HepG2 (cell line): ENCODE results near the gene RRP36. TPM values are rescaled to one million over a fixed set of nuclear protein-coding genes. Genes with fewer than 3 reads are reported as not detected.

ENCODE experiments used
- AHR ChIP-seq: IDR thresholded peaks from 2 replicates; pipeline ENCODE4 v1.6.1; 2018; ENCODE audit warnings: missing genetic modification reagents, missing compliant biosample characterization
- ARID2 ChIP-seq: sonication (generic); formaldehyde crosslinking; IDR thresholded peaks from 2 replicates; pipeline ENCODE4 v1.8.1; 2022; ENCODE audit warnings: mild to moderate bottlenecking, missing genetic modification reagents, borderline replicate concordance
- CBFB ChIP-seq: sonication (generic); formaldehyde crosslinking; IDR thresholded peaks from 2 replicates; pipeline ENCODE4 v1.4.0; 2020; ENCODE audit warnings: missing genetic modification reagents
- CREBL2 ChIP-seq: sonication (generic); formaldehyde crosslinking; IDR thresholded peaks from 2 replicates; pipeline ENCODE4 v1.8.1; 2023; ENCODE audit warnings: missing genetic modification reagents, mild to moderate bottlenecking, borderline replicate concordance
- HES4 ChIP-seq: sonication (generic); formaldehyde crosslinking; IDR thresholded peaks from 2 replicates; pipeline ENCODE4 v1.9.0; 2021; ENCODE audit warnings: mild to moderate bottlenecking, missing genetic modification reagents, borderline replicate concordance
- HIC2 ChIP-seq: sonication (generic); formaldehyde crosslinking; IDR thresholded peaks from 2 replicates; pipeline ENCODE4 v1.9.0; 2022; ENCODE audit warnings: low read depth, missing genetic modification reagents
- HMG20A ChIP-seq: IDR thresholded peaks from 2 replicates; pipeline ENCODE4 v1.6.1; 2016; ENCODE audit warnings: borderline replicate concordance
- MAFG ChIP-seq: sonication (generic); formaldehyde crosslinking; IDR thresholded peaks from 2 replicates; pipeline ENCODE4 v1.5.1; 2020; ENCODE audit warnings: mild to moderate bottlenecking, missing genetic modification reagents
- SAP130 ChIP-seq: IDR thresholded peaks from 2 replicates; pipeline ENCODE4 v1.6.1; 2016; ENCODE audit warnings: low read depth
- THYN1 ChIP-seq: sonication (generic); formaldehyde crosslinking; IDR thresholded peaks from 2 replicates; pipeline ENCODE4 v1.8.1; 2023; ENCODE audit warnings: low read depth, mild to moderate bottlenecking, moderate library complexity, missing genetic modification reagents, borderline replicate concordance
- ZFY ChIP-seq: sonication (generic); formaldehyde crosslinking; IDR thresholded peaks from 2 replicates; pipeline ENCODE4 v1.4.0; 2020; ENCODE audit warnings: missing genetic modification reagents
- ZMYM4 ChIP-seq: sonication (generic); formaldehyde crosslinking; IDR thresholded peaks from 2 replicates; pipeline ENCODE4 v1.8.1; 2023; ENCODE audit warnings: mild to moderate bottlenecking, missing genetic modification reagents
- ZNF205 ChIP-seq: IDR thresholded peaks from 2 replicates; pipeline ENCODE4 v1.6.1; 2018; ENCODE audit warnings: missing biosample characterization, missing genetic modification reagents
- ZNF383 ChIP-seq: sonication (generic); formaldehyde crosslinking; IDR thresholded peaks from 2 replicates; pipeline ENCODE4 v1.4.0; 2020; ENCODE audit warnings: missing genetic modification reagents, mild to moderate bottlenecking, borderline replicate concordance
- ZNF44 ChIP-seq: sonication (generic); formaldehyde crosslinking; IDR thresholded peaks from 2 replicates; pipeline ENCODE4 v1.5.1; 2020; ENCODE audit warnings: mild to moderate bottlenecking, missing genetic modification reagents
- ZNF672 ChIP-seq: sonication (generic); formaldehyde crosslinking; IDR thresholded peaks from 2 replicates; pipeline ENCODE4 v1.8.1; 2022; ENCODE audit warnings: missing genetic modification reagents
- ZNF75D ChIP-seq: sonication (generic); formaldehyde crosslinking; IDR thresholded peaks from 2 replicates; pipeline ENCODE4 v1.8.1; 2023; ENCODE audit warnings: missing genetic modification reagents, mild to moderate bottlenecking, borderline replicate concordance
- ZNF800 ChIP-seq: sonication (generic); formaldehyde crosslinking; IDR thresholded peaks from 2 replicates; pipeline ENCODE4 v1.4.0; 2020; ENCODE audit warnings: missing genetic modification reagents
- polyA plus RNA-seq, 8 experiments: library from polyadenylated mRNA; depleted of rRNA in 3 of 8; stranded (reverse) in 7 of 8; unstranded in 1 of 8; fragments of >200 nt; fragmentation: Illumina TruSeq in 4 of 8; extraction: Trizol in 4 of 8; gene quantifications; 2 replicates each; pipeline versions ENCODE4 v1.2.1 to v1.2.3, GENCODE V29; 2011 to 2016; ENCODE audit warnings: low read depth in 4 of 8, missing spikeins in 1 of 8, mixed read lengths in 1 of 8; ENCODE audit not compliant: insufficient read depth in 1 of 8
- total RNA-seq, 5 experiments: library from RNA; depleted of rRNA; stranded (reverse); fragments of >200 nt; fragmentation: Illumina TruSeq; extraction: Trizol; gene quantifications; 2 replicates each; pipeline ENCODE4 v1.2.3, GENCODE V29; 2016; ENCODE audit warnings: low read depth in 1 of 5
- TF ChIP-seq, protein P1 (sequence below): sonication (generic); formaldehyde crosslinking; IDR thresholded peaks from 2 replicates; pipeline ENCODE4 v1.5.1; 2020; ENCODE audit warnings: mild to moderate bottlenecking, missing genetic modification reagents, borderline replicate concordance

RRP36 gene
- total and polyA plus RNA-seq, 2 of the 13 experiments (the other 11 are each of a cell fraction or from before 2014, with no cell fraction given), result 29.5 to 144 TPM

DNA sequence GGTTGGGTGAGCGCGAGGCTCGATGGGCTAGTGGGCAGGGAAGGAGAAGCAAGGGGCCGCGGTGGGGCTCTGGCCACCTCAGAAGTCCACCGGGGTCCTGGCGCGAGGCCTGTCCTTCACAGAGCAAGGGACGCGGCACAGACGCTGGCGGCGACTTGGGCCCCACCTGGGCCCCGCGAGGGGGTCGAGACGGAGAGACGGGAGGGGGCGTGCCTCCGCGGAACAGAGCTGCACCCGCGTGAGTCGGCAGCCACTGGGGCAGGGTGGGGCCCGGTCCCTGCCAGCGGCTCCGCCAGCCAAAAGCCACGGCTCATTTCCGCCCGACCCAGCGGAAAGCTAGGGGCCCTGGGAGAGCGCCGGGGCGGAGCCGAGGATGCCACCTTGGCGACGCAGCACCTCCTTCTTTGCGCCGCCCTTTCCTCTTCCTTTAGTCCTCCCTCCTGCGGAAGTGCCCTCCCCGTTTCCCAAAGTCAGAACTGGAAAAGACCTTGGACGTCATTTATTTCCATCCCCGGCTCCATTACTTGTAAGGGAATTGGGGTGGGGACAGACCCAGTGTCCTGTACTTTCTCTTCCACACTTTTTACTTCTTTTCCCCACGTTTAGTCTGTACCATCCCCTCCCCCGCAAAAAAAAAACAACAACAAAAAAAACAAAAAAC, 32.3 kb downstream of the RRP36 start, which contains the start of gene CUL7 (continued):
- TF ChIP-seq ARID2 (peak; percentile 82; the same call in 1 of the 2 replicates), HMG20A (CRISPR knock-in tag) (peak; percentile 28; the same call in 1 of the 2 replicates), HIC2 (peak; percentile 59; the same call in 1 of the 2 replicates), ZFY (CRISPR knock-in tag) (peak; percentile 95), CREBL2 (CRISPR knock-in tag) (no peak), CBFB (CRISPR knock-in tag) (peak; percentile 94), THYN1 (CRISPR knock-in tag) (no peak), ZNF800 (peak; percentile 66; the same call in 1 of the 2 replicates), ZNF44 (CRISPR knock-in tag) (no peak; the same call in 1 of the 2 replicates), ZNF75D (CRISPR knock-in tag) (0 out of 2 replicates have a peak, but pooled peaks have one; percentile 44), MAFG (CRISPR knock-in tag) (no peak), ZNF383 (no peak), ZNF672 (CRISPR knock-in tag) (no peak), HES4 (CRISPR knock-in tag) (peak; percentile 95; the same call in 1 of the 2 replicates), SAP130 (peak; percentile 97), ZNF205 (CRISPR knock-in tag) (peak; percentile 80), AHR (CRISPR knock-in tag) (peak; percentile 97), ZMYM4 (peak; percentile 85)
- TF ChIP-seq, protein P1, sequence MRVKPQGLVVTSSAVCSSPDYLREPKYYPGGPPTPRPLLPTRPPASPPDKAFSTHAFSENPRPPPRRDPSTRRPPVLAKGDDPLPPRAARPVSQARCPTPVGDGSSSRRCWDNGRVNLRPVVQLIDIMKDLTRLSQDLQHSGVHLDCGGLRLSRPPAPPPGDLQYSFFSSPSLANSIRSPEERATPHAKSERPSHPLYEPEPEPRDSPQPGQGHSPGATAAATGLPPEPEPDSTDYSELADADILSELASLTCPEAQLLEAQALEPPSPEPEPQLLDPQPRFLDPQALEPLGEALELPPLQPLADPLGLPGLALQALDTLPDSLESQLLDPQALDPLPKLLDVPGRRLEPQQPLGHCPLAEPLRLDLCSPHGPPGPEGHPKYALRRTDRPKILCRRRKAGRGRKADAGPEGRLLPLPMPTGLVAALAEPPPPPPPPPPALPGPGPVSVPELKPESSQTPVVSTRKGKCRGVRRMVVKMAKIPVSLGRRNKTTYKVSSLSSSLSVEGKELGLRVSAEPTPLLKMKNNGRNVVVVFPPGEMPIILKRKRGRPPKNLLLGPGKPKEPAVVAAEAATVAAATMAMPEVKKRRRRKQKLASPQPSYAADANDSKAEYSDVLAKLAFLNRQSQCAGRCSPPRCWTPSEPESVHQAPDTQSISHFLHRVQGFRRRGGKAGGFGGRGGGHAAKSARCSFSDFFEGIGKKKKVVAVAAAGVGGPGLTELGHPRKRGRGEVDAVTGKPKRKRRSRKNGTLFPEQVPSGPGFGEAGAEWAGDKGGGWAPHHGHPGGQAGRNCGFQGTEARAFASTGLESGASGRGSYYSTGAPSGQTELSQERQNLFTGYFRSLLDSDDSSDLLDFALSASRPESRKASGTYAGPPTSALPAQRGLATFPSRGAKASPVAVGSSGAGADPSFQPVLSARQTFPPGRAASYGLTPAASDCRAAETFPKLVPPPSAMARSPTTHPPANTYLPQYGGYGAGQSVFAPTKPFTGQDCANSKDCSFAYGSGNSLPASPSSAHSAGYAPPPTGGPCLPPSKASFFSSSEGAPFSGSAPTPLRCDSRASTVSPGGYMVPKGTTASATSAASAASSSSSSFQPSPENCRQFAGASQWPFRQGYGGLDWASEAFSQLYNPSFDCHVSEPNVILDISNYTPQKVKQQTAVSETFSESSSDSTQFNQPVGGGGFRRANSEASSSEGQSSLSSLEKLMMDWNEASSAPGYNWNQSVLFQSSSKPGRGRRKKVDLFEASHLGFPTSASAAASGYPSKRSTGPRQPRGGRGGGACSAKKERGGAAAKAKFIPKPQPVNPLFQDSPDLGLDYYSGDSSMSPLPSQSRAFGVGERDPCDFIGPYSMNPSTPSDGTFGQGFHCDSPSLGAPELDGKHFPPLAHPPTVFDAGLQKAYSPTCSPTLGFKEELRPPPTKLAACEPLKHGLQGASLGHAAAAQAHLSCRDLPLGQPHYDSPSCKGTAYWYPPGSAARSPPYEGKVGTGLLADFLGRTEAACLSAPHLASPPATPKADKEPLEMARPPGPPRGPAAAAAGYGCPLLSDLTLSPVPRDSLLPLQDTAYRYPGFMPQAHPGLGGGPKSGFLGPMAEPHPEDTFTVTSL, result peak; percentile 40; the same call in 1 of the 2 replicates
